Mucosa of descending colon (tissue), 3 donors: ENCODE data around the gene TRAK1. TPM values are rescaled to one million over a fixed set of nuclear protein-coding genes. Genes with fewer than 3 reads are reported as not detected.
A peak's percentile ranks its signal among the peaks of the same experiment; 100 is the strongest.

Experiments used
- ATAC-seq: fragments of 200-7000 bp; cut with Tn5 transposase; one replicate; pipeline ENCODE4 v1.9.1; 2020; ENCODE audit warnings: mild to moderate bottlenecking, moderate library complexity
- DNase-seq, 3 donors: peaks; one replicate each; pipeline ENCODE4 v3.0.0-alpha.2; 2020
- H3K36me3 ChIP-seq: fragments of 200-600 bp; one replicate; pipeline ENCODE4 v1.8.0; 2021; ENCODE audit warnings: low read depth, mild to moderate bottlenecking
- H3K4me1 ChIP-seq: fragments of 200-600 bp; one replicate; pipeline ENCODE4 v1.8.0; 2021; ENCODE audit warnings: low read depth, mild to moderate bottlenecking
- H3K4me3 ChIP-seq: fragments of 200-600 bp; one replicate; pipeline ENCODE4 v1.8.0; 2021; ENCODE audit warnings: mild to moderate bottlenecking
- H3K9me3 ChIP-seq: fragments of 200-600 bp; one replicate; pipeline ENCODE4 v1.8.0; 2021; ENCODE audit warnings: mild to moderate bottlenecking
- intact Hi-C, 2 donors: fragments of 100-400 bp; cut with DNase I in 1 of 2; cut with micrococcal nuclease in 1 of 2; formaldehyde crosslinking; loops; one replicate each; pipeline versions ENCODE4 v1.11.0 to v1.11.1; 2022; cut with DNase I, micrococcal nuclease
- total RNA-seq, 3 donors: library from RNA; stranded (reverse); fragmentation: NEBNext Ultra II Directional in 2 of 3; extraction: Animal tissue kit (Norgen Biotek cat#: 25700) in 2 of 3; gene quantifications; one replicate each; pipeline versions ENCODE4 v1.2.1 to v1.2.4, GENCODE V29; 2021 to 2023
- TF ChIP-seq, protein P1 (sequence below): fragments of 200-600 bp; IDR thresholded peaks from one replicate; pipeline ENCODE4 v1.8.0; 2022; ENCODE audit warnings: antibody characterized with exemption, mild to moderate bottlenecking
- donor health status: DM: no; HTN: no; CAD: no; lungs with moderate emphysema.
- donor health status: DM: no; HTN: no; CAD: no.
- donor health status: DM: no; HTN: yes; CAD: no.

The TRAK1 gene
- total RNA-seq, 3 donors from 2014 or later, result 61.8 to 104 (median 83.4) TPM

GRCh38 chr3:42189736-42190135 lies 98.6 kb downstream of the TRAK1 start:
- no peaks in the 10 kb centered on the region for H3K4me1 ChIP-seq
- TF ChIP-seq, protein P1, sequence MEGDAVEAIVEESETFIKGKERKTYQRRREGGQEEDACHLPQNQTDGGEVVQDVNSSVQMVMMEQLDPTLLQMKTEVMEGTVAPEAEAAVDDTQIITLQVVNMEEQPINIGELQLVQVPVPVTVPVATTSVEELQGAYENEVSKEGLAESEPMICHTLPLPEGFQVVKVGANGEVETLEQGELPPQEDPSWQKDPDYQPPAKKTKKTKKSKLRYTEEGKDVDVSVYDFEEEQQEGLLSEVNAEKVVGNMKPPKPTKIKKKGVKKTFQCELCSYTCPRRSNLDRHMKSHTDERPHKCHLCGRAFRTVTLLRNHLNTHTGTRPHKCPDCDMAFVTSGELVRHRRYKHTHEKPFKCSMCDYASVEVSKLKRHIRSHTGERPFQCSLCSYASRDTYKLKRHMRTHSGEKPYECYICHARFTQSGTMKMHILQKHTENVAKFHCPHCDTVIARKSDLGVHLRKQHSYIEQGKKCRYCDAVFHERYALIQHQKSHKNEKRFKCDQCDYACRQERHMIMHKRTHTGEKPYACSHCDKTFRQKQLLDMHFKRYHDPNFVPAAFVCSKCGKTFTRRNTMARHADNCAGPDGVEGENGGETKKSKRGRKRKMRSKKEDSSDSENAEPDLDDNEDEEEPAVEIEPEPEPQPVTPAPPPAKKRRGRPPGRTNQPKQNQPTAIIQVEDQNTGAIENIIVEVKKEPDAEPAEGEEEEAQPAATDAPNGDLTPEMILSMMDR, result no peak
- no peak for ATAC-seq
- no peak overlapping the region for H3K4me3 ChIP-seq
- intact Hi-C loops, result loop anchor here in 1 of 2 donors (5.0 kb wide), 1 partner anchor 72 kb away; no protein-coding TSS in a partner anchor
- H3K36me3 ChIP-seq, result peaks cover 9% of the 10 kb centered on the region
- DNase-seq, result no peak
- no peaks in the 10 kb centered on the region for H3K9me3 ChIP-seq

DNA sequence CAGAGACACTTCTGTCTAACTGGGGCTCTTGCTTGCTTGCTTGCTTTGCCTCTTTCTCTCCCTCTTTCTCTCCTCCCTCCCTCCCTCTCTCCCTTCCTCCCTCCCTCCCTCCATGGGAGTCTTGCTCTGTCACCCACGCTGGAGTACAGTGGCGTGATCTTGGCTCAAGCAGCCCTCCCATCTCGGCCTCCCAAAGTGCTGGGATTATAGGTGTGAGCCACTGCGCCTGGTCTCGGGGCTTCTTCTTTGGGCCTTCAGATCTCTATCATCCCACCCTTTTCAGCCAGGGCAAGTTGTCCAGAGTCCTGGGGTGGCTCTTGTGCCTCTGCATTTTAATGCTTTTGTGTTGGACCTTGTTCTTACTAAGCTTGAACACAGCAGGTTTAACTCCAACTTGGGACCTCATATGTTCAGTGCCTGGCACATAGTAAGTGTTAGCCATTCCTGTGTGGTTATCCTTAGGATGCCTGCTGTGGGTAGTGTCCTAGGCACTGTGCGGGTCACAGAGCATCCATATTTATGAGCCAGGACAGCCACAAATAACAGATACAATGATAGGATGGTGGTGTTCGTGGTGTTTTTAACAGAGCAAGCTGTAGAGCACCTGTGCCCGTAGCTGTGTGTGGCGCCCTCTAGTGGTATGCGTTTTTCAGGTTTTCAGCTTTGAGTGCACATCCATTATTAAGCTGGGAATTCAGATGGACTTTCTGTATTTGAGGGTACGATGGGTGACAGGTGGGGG lies 99.7 kb downstream of the TRAK1 start:
- H3K36me3 ChIP-seq, result peaks cover 11% of the 10 kb centered on the region
- TF ChIP-seq, protein P1, result peak; percentile 65
- intact Hi-C loops, result loop anchor here in 1 of 2 donors (5.0 kb wide), 1 partner anchor 74 kb away; no protein-coding TSS in a partner anchor

GRCh38 chr3:42191443-42191747 lies 100.2 kb downstream of the TRAK1 start:
- TF ChIP-seq, protein P1, result no peak
- intact Hi-C loops, result loop anchor here in 1 of 2 donors (5.0 kb wide), 1 partner anchor 74 kb away; no protein-coding TSS in a partner anchor
- ATAC-seq (no peak), DNase-seq (no peak)
- H3K4me3 ChIP-seq, result no peak overlapping the region
- H3K9me3 ChIP-seq, result no peaks in the 10 kb centered on the region
- H3K36me3 ChIP-seq, result peaks cover 11% of the 10 kb centered on the region
- no peaks in the 10 kb centered on the region for H3K4me1 ChIP-seq

More for the DNA sequence above, 99.7 kb downstream of the TRAK1 start:
- Histone ChIP-seq H3K9me3 (no peaks in the 10 kb centered on the region), H3K4me3 (no peak overlapping the region), H3K4me1 (no peaks in the 10 kb centered on the region)
- ATAC-seq (peak; percentile 87), DNase-seq (peak in 1 of 3 donors; percentile 95)

DNA sequence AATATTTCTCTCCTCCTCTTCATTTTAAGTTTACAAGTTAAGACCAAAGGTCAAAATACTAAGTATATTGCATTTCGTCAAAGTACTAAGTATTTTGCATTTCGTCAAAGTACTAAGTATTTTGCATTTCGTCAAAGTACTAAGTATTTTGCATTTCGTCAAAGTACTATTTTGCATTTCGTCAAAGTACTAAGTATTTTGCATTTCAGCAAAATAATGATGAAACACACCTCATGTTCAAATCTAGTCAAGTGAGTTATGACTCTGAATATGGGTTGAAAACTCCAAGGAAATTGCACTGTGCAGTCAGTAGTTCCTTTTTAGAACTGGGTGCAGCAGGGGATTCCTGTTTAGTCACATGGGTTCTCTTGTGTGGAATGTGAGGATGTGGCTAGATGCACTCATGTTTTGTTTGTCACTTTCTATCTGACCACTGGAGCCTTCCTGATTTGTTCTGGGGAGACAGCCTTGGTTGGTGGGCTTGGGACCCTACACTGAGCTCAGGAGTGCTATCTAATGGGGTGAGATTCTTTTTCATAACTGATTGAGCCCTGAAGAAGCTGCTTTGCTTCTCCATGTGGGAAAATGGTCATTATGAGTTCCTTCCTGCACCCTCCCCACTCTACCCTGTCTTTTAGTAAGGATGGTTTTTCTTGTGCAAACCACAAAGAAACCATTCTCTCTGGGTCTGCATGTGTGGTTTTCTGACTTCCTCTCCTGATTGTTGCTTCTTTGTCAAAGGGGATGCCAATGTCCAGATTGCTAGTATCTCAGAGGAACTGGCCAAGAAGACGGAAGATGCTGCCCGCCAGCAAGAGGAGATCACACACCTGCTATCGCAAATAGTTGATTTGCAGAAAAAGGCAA lies 101.4 kb downstream of the TRAK1 start:
- no peak for ATAC-seq
- no peaks in the 10 kb centered on the region for H3K4me1 ChIP-seq
- H3K36me3 ChIP-seq, result peaks cover 11% of the 10 kb centered on the region
- H3K9me3 ChIP-seq, result no peaks in the 10 kb centered on the region
- no peak overlapping the region for H3K4me3 ChIP-seq
- intact Hi-C loops, result loop anchor here in 1 of 2 donors (5.0 kb wide), 1 partner anchor 75 kb away; no protein-coding TSS in a partner anchor
- TF ChIP-seq, protein P1, result no peak
- DNase-seq, result no peak

DNA sequence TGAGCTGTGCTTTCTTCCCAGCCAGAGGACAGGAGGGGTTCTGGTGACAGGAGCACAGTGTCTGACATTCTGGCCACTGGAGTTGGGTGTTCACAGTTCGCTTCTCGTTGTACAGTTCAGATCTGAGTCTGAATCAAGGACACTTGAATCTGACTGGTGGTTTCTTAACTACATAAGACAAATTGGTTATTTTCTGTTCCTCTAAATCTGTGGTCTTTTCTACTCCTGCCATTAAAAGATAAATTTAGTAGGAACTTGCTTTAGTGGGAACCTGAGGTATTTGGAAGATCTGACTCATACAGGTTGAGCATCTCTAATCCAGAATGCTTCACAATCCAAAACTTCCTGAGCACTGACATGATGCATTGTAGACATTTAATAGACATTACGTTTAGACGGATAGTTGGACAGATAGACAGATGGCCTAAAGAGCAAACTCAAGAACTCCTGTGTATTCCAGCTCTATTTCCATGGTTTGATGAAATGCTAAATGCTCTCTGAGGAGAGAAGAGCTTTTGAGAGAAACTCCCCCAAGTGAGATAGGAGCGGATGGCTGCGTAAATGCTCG lies 103.9 kb downstream of the TRAK1 start:
- no peaks in the 10 kb centered on the region for H3K9me3 ChIP-seq
- no peaks in the 10 kb centered on the region for H3K4me1 ChIP-seq
- intact Hi-C loops, result loop anchor here in 1 of 2 donors (5.0 kb wide), 1 partner anchor 78 kb away; no protein-coding TSS in a partner anchor
- peaks cover 16% of the 10 kb centered on the region for H3K36me3 ChIP-seq
- ATAC-seq (no peak), DNase-seq (no peak)
- no peak overlapping the region for H3K4me3 ChIP-seq
- TF ChIP-seq, protein P1, result no peak
